GM23338 (cell line): ENCODE data around the gene OR5A1. TPM values are rescaled to one million over a fixed set of nuclear protein-coding genes. Genes with fewer than 3 reads are reported as not detected.

Experiments used
- ATAC-seq: fragments of 200-7000 bp; cut with Tn5 transposase; 3 replicates; pipeline ENCODE4 v1.9.1; 2020
- DNase-seq: peaks from one replicate; pipeline ENCODE4 v3.0.0-alpha.2; 2015; ENCODE audit warnings: low spot score
- H2AFZ ChIP-seq: fragments of 200-600 bp; sonication (generic); 2 replicates; pipeline ENCODE4 v1.8.0; 2016; ENCODE audit warnings: antibody characterized with exemption, mild to moderate bottlenecking, moderate library complexity
- H3F3A ChIP-seq: fragments of 200-600 bp; sonication (generic); replicated peaks from 2 replicates; pipeline ENCODE4 v1.8.0; 2017; ENCODE audit warnings: antibody characterized with exemption, mixed run types, low read depth
- H3K27ac ChIP-seq: fragments of 200-600 bp; sonication (generic); 2 replicates; pipeline ENCODE4 v1.6.1; 2016; ENCODE audit warnings: low read depth
- H3K27me3 ChIP-seq: fragments of 200-600 bp; sonication (generic); 2 replicates; pipeline ENCODE4 v1.8.0; 2016; ENCODE audit warnings: mild to moderate bottlenecking, mixed run types, moderate library complexity; ENCODE audit not compliant: insufficient read depth
- H3K36me3 ChIP-seq: fragments of 200-600 bp; sonication (generic); 2 replicates; pipeline ENCODE4 v1.8.0; 2016; ENCODE audit warnings: mild to moderate bottlenecking; ENCODE audit not compliant: insufficient read depth
- H3K4me1 ChIP-seq: fragments of 200-600 bp; sonication (generic); 2 replicates; pipeline ENCODE4 v1.8.0; 2016; ENCODE audit warnings: mild to moderate bottlenecking, moderate library complexity; ENCODE audit not compliant: insufficient read depth
- H3K4me2 ChIP-seq: fragments of 200-600 bp; sonication (generic); 2 replicates; pipeline ENCODE4 v1.7.1; 2017; ENCODE audit warnings: mixed run types
- H3K4me3 ChIP-seq: fragments of 200-600 bp; sonication (generic); 2 replicates; pipeline ENCODE4 v1.6.1; 2016; ENCODE audit warnings: mixed run types
- H3K79me2 ChIP-seq: fragments of 200-600 bp; sonication (generic); replicated peaks from 2 replicates; pipeline ENCODE4 v1.8.0; 2017; ENCODE audit warnings: mild to moderate bottlenecking; ENCODE audit not compliant: insufficient read depth
- H3K9me2 ChIP-seq: fragments of 200-600 bp; sonication (generic); 2 replicates; pipeline ENCODE4 v1.8.0; 2017; ENCODE audit not compliant: insufficient read depth
- H4K20me1 ChIP-seq: fragments of 200-600 bp; sonication (generic); replicated peaks from 2 replicates; pipeline ENCODE4 v1.8.0; 2017; ENCODE audit warnings: mild to moderate bottlenecking; ENCODE audit not compliant: insufficient read depth
- H3K27ac Mint-ChIP-seq: 2 replicates; pipeline ENCODE4 v1.8.0; 2020; ENCODE audit warnings: inconsistent platforms, mild to moderate bottlenecking, moderate library complexity, mixed read lengths
- H3K27me3 Mint-ChIP-seq: 3 replicates; pipeline ENCODE4 v1.8.0; 2022; ENCODE audit warnings: low read depth, mild to moderate bottlenecking, moderate library complexity, mixed read lengths, inconsistent platforms; ENCODE audit not compliant: insufficient read depth, poor library complexity
- H3K36me3 Mint-ChIP-seq: 3 replicates; pipeline ENCODE4 v1.8.0; 2021; ENCODE audit warnings: low read depth, mild to moderate bottlenecking, inconsistent platforms, moderate library complexity, mixed read lengths
- H3K4me1 Mint-ChIP-seq: 3 replicates; pipeline ENCODE4 v1.8.0; 2020; ENCODE audit warnings: mild to moderate bottlenecking, inconsistent platforms, mixed read lengths
- H3K4me3 Mint-ChIP-seq: 3 replicates; pipeline ENCODE4 v1.8.0; 2021; ENCODE audit warnings: moderate library complexity, mild to moderate bottlenecking, inconsistent platforms, mixed read lengths
- H3K9me3 Mint-ChIP-seq: 3 replicates; pipeline ENCODE4 v1.8.0; 2020; ENCODE audit warnings: moderate library complexity, mild to moderate bottlenecking, inconsistent platforms, mixed read lengths
- CREB1 ChIP-seq: fragments of 250-450 bp; sonication (Bioruptor Pico); IDR thresholded peaks from 2 replicates; pipeline ENCODE4 v1.5.0; 2020; ENCODE audit warnings: low read depth, mild to moderate bottlenecking, moderate library complexity
- EZH2phosphoT487 ChIP-seq: fragments of 200-600 bp; sonication (generic); IDR thresholded peaks from one replicate; pipeline ENCODE4 v1.8.1; 2018; ENCODE audit warnings: antibody characterized with exemption; ENCODE audit not compliant: unreplicated experiment
- NANOG ChIP-seq: IDR thresholded peaks from 2 replicates; pipeline ENCODE4 v1.6.1; 2016; ENCODE audit warnings: antibody characterized with exemption, borderline replicate concordance
- STAT1 ChIP-seq: IDR thresholded peaks from one replicate; pipeline ENCODE4 v1.6.1; 2016; ENCODE audit warnings: antibody characterized with exemption; ENCODE audit not compliant: unreplicated experiment
- ZNF462 ChIP-seq: fragments of 250-450 bp; sonication (Bioruptor Pico); IDR thresholded peaks from 2 replicates; pipeline ENCODE4 v1.5.0; 2020; ENCODE audit warnings: mild to moderate bottlenecking, moderate library complexity
- polyA plus RNA-seq: library from polyadenylated mRNA; unstranded; fragments of >200 nt; fragmentation: Nextera tagmentation; extraction: Ambion mirVana; gene quantifications from 2 replicates; pipeline ENCODE4 v1.2.1, GENCODE V29; 2016
- total RNA-seq: library from RNA; depleted of rRNA; stranded (reverse); fragments of >200 nt; shearing (Covaris generic); gene quantifications from 2 replicates; pipeline ENCODE4 v1.2.3, GENCODE V29; 2014
- TF ChIP-seq, protein P1 (sequence below), 2 experiments: fragments of 200-600 bp in 1 of 2; sonication (generic) in 1 of 2; conservative IDR thresholded peaks; 2 replicates each; pipeline versions ENCODE4 v1.5.1 to v1.6.1; 2016 to 2017; ENCODE audit warnings: antibody characterized with exemption in 2 of 2, low read depth in 2 of 2, mild to moderate bottlenecking in 2 of 2, moderate library complexity in 1 of 2

Gene OR5A1
- total and polyA plus RNA-seq, 2 experiments from 2014 or later: 0.03 TPM; not detected in 1

- TF ChIP-seq ZNF462: no peak
These were observed 36.7 kb downstream of the OR5A1 start, which contains the start of gene OR4D10 (continued) for GRCh38 chr11:59473015-59473414.

GRCh38 chr11:59475176-59475575 is 38.9 kb downstream of the OR5A1 start:
- H3K27ac ChIP-seq: no peak overlapping the region
- H3K27me3 ChIP-seq: no peaks in the 10 kb centered on the region
- no peaks in the 10 kb centered on the region for H3K36me3 Mint-ChIP-seq
- no peak for ATAC-seq
- H3K4me3 Mint-ChIP-seq: no peak overlapping the region
- no peak overlapping the region for H3K4me2 ChIP-seq
- no peaks in the 10 kb centered on the region for H3K9me2 ChIP-seq
- no peak overlapping the region for H3K27ac Mint-ChIP-seq
- H3F3A ChIP-seq: no peaks in the 10 kb centered on the region
- no peaks in the 10 kb centered on the region for H3K36me3 ChIP-seq
- H3K79me2 ChIP-seq: no peaks in the 10 kb centered on the region
- DNase-seq: no peak
- H3K4me1 Mint-ChIP-seq: no peaks in the 10 kb centered on the region
- no peak overlapping the region for H3K4me3 ChIP-seq
- H2AFZ ChIP-seq: no peak overlapping the region
- H3K4me1 ChIP-seq: no peaks in the 10 kb centered on the region
- no peaks in the 10 kb centered on the region for H3K27me3 Mint-ChIP-seq
- no peaks in the 10 kb centered on the region for H3K9me3 Mint-ChIP-seq
- no peaks in the 10 kb centered on the region for H4K20me1 ChIP-seq
- TF ChIP-seq, protein P1, sequence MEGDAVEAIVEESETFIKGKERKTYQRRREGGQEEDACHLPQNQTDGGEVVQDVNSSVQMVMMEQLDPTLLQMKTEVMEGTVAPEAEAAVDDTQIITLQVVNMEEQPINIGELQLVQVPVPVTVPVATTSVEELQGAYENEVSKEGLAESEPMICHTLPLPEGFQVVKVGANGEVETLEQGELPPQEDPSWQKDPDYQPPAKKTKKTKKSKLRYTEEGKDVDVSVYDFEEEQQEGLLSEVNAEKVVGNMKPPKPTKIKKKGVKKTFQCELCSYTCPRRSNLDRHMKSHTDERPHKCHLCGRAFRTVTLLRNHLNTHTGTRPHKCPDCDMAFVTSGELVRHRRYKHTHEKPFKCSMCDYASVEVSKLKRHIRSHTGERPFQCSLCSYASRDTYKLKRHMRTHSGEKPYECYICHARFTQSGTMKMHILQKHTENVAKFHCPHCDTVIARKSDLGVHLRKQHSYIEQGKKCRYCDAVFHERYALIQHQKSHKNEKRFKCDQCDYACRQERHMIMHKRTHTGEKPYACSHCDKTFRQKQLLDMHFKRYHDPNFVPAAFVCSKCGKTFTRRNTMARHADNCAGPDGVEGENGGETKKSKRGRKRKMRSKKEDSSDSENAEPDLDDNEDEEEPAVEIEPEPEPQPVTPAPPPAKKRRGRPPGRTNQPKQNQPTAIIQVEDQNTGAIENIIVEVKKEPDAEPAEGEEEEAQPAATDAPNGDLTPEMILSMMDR (conservative IDR thresholded peaks at IDR 0.05; ENCODE audit: low read depth in 2 of 2): no peak
- TF ChIP-seq EZH2phosphoT487 (no peak), STAT1 (no peak), ZNF462 (no peak), NANOG (no peak), CREB1 (CRISPR knock-in tag) (no peak)
